ENCODE data around the gene DYNLT3.

Gene DYNLT3, protein sequence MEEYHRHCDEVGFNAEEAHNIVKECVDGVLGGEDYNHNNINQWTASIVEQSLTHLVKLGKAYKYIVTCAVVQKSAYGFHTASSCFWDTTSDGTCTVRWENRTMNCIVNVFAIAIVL

DNA sequence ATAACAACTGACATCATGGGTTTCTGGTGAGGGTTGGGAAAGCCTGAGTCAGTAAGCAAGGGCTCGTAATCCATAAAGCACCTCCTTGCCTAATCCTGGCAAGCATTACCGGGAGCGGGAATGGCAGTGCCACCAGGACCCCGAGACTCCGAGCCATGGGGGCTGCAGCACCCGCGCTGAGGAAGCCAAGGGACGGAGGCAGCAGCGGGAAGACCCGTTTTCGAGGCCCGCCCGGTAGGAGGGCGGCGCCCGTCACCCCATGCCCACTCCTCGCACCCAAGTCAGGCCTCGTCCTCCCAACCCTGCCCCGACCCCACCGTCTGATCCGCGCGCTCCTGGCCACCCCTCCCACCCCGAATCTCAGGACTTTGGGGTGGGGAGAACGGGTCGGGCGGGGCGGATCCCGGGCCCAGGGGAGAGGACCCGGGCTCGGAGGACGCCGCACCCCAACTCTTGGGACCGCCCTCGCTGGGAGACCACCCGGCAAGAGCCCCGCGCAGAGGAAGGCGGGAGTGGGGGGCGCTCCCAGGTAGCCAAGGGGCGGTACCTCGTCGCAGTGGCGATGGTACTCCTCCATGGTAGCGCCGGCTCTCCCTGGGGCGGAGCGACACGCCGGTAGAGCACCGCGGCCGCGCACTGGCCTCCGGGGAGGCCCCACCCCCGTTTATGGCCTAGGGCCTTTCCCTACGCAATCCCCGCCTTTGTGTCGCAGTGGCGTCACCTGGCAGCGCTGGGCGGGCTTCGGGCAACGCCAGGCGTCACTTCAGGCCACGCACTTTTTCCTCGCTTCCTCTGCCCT, at the start of gene DYNLT3:
TSS of gene DYNLT3 (minus strand) at position 638 of the 799 bp plus-strand sequence. CDS start at position 577, 61 bp downstream.
- no peak for TF ChIP-seq CTCF (IDR thresholded peaks at IDR 0.05)

DNA sequence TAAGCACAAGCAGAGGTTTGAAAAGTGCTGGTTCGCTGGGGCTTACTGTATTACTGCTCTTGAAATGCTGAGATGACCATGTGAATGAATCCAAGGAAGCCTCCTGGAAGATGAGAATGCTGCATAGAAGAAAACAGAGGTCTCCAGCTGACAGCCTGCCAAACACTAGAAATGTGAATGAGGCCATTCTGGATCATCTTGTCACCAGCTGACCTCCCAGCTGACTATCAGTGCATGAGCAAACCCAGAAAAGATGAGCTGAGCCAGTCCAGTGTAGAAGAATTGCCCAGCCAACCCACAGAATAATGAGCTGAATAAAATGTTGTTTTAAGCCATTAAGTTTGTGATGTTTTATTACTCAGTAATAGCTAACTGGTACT, 49.1 kb upstream of the DYNLT3 start:
- no peak for TF ChIP-seq CTCF (IDR thresholded peaks at IDR 0.05)

DNA sequence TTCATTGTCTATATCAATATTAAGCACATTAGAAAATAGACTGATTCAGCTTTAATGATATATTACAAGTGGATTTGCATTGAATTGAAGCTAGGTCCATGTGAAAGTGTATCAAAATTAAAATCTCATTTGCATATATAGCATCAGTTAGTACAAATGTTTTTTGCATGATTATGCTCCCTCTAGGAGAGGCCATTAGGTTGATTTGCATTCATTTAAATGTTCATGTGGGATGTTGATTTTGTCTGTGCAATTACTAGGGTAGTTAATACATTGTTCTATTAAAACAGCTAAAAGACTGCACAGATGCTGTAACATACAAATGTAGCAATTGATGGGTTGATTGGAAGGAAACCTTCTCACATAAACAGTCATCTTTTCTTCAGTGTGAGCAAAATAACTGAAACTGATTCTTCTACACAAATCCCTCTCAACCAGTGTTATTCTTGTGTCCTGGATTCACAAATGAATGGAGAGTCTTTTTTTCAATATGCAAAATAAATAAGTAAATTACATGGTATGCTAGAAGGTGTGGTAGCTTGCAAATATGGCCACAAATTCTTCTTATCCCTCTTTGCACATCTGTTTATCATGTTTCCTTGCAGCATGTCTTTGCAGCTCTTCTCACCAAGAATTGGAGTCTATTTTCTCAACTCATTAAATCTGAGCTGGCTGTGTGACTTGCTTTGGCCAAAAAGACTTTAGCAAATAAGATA, 48.6 kb upstream of the DYNLT3 start:
- TF ChIP-seq CTCF (IDR thresholded peaks at IDR 0.05) = no peak

GRCh38 chrX:37894725-37895124, 47.4 kb upstream of the DYNLT3 start:
- no peak for TF ChIP-seq CTCF (IDR thresholded peaks at IDR 0.05)

GRCh38 chrX:37888010-37888409, 40.6 kb upstream of the DYNLT3 start:
- no peak for TF ChIP-seq CTCF (IDR thresholded peaks at IDR 0.05)

DNA sequence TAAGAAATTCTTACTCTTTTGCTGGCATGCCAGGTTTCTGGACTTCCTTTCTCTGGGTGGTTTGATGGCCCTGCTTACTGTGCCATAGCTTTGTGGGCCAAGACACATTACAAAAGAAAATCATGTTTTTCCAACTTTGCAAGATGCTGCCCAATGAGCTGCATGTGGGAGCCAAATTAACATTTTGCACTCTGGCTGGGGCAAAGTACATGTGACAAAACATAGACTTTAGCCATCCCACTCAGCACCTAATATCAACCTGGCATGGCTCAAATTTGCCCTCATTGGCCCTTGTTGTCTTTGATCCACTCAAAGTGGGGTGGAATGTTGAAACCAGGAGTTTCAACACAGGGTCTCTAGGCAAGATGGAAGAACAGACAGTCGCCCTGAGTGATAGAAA, 40.0 kb upstream of the DYNLT3 start:
- TF ChIP-seq CTCF (IDR thresholded peaks at IDR 0.05) = no peak

DNA sequence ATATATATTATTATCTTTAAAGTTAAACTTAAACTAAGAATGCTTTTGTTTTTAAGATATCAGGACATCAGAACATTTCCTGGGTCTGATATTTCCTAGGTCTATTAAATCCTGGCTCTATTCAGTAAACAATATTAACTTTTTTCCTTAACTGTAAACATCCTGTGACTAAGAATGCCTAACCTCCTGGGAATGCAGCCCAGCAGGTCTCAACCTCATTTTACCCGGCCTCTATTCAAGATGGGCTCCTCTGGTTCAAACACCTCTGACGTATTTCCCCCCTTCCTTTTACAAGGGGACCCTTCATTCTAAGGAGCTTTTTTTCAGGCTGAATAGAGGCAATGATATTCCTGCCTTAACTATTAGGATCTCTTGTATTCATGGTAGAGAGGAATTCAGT, 35.8 kb upstream of the DYNLT3 start:
- TF ChIP-seq CTCF (IDR thresholded peaks at IDR 0.05) = no peak

All from LNCAP (cell line).